NCI-H524 treated with DMSO at 0.1 percent for 48 hours (cell line): ENCODE measurements around the gene SCAMP5.

Experiments
- DNase-seq: peaks from one replicate; lab custom pipeline; 2025; lab: John Stamatoyannopoulos, UW

Gene SCAMP5

DNA sequence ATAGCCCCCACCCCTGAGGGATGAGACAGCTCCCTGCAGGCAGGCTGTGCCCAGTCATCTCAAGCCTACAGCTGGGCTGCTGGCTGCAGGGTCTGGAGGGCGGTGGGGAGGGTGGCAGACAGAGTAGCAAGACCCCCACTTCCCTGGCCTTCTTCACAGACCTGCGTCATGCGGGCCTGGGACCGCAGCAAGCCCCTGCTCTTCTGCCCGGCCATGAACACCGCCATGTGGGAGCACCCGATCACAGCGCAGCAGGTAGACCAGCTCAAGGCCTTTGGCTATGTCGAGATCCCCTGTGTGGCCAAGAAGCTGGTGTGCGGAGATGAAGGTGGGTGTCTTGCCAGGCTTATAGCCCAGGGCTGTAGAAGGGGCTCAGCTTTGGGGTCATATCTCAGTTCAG, 53.0 kb downstream of the SCAMP5 start:
- DNase-seq: no peak

- no peak for DNase-seq
These were observed 54.0 kb downstream of the SCAMP5 start for GRCh38 chr15:75049392-75049791.

GRCh38 chr15:75050283-75050682, 54.9 kb downstream of the SCAMP5 start:
- DNase-seq: no peak

DNA sequence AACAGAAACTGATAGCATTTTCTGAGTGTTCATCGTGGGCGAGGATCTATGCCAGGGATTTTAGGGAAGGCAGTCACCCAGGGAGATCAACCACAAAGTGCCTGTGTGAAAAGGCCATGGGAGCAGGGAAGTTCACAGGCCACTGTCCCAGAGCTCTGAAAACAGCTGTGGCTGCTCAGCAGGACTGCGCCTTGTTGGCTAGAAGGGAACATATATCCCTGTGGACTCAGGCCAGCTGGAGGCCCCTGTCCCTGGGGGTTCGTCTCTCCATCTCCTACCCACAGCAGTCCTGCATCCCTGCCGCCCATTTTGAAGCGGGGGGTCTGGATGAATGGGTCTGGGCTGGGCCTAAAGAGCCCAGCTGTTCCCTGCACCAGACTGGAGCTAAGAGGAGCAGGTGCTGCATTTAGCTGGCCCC, 55.8 kb downstream of the SCAMP5 start:
- DNase-seq: peak; percentile 66

DNA sequence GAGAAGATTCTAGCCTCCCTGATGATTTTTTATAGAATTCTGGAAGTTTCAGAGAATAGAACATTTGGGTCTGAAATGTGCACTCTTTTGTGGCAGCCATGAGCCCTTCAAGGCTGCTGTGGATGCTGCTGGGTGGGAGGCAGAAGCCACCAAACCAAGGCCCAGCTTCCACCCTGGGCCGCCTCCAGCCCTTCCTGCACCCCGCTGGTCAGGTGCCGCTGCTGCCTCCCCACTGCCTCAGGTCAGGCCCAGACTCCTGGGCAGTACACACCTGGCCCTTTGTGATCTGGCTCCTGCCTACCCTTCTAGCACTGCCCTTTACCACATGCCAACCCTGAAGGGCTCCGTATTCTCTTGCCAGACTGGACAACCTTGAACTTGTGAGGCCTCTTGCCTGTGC, 56.3 kb downstream of the SCAMP5 start:
- DNase-seq: no peak

DNA sequence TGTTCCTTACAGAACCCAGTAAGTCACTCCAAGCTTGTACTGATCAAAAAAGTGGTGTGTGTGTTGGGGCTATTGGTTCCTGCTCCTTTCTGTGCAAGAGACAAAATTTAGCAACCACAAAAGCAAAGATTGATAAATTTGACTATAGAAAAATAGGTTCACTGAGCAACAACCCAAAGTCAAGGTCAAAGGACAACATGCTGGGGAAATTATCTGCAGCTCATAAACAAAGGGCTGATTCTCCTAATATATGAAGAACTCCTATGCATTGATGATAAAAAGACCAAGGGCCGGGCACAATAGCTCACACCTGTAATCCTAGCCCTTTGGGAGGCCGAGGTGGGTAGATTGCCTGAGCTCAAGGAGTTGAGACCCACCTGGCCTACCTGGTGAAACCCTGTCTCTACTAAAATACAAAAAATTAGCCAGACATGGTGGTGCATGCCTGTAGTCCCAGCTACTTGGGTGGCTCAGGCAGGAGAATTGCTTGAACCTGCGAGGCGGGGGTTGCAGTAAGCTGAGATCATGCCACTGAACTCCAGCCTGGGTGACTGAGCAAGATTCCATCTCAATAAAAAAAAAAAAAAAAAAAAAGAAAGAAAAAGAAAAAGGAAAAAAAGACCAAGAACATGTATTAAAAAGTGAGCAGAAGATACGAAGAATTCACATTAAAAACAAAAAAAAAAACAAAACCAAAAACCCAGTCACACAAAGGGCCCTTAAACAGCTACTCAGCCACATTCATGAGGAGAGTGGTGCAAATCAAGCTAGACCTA, 57.8 kb downstream of the SCAMP5 start:
- DNase-seq: no peak

- DNase-seq: no peak
These were observed 58.4 kb downstream of the SCAMP5 start for GRCh38 chr15:75053748-75054125.

- no peak for DNase-seq
These were observed 59.0 kb downstream of the SCAMP5 start for GRCh38 chr15:75054172-75054897.

DNA sequence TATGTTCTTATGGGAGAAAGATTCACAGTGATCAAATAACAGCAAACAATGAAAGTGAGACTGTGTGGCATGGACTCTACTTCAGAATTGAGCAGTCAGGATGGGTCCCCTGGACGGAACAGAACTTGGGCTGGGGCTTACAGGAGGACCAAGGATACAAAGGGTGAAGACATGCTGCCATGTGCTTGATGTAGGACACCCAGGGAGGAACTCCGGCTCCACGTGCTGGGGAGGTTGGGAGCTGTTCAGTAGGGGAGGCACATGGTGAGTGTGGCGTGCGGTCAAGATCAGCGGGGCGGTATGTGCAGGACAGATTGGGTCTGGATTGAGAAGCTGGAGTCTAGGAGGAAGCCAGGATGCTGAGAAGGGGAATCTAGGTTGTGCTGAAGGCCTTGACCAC, 60.7 kb downstream of the SCAMP5 start:
- DNase-seq: no peak

DNA sequence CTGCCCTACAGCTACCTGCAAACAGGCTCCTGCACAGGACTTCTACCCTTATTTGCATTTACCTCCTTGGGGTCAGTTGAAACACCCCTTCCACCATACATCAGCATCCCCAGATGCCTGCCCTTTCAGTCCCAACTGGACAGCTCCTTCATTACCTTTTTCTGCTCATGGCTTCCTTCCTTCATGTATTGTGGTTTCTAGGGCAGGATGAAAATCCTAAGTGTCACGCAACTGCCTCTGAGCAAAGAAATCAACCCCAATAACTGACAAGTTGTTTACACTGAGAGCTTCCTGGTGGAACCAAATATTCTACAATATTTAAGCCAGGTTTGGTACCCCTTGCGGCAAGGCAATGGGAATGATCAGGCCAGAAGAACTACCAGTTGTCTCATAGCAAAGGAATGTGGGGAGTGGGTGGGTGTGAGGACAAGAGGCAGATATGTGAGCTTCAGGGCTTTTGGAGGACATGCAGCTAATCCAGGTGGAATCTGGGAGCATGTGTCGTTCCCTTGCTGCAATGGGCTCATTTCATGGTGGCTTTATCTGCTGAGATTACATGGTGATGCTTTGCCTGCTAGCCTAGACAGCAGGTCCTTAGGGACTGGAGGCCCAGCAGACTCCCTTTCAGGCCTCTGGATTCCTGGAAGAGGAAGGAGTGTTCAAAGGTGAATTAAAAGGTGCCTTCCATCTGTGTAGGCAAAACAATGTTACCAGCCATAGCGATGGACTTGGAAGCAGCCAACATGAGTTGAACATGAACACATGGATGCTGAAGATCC, 63.0 kb downstream of the SCAMP5 start:
- no peak for DNase-seq

DNA sequence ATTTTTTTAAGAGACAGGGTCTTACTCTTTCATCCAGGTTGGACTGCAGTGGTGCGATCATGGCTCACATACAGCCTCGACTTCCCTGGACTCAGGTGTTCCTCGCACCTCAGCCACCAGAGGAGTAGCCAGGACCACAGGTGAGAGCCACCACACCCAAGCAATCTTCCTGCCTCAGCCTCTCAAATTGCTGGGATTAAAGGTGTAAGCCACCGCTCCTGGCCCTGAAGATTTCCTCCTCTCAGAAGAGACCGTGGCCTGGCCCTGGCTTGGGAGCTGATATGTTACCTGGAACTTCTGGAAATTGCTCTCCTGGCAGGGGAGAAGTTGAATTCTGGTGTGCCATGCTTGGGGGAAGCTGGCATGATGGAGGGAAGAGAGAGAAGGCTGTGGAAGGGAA, 64.2 kb downstream of the SCAMP5 start:
- no peak for DNase-seq

DNA sequence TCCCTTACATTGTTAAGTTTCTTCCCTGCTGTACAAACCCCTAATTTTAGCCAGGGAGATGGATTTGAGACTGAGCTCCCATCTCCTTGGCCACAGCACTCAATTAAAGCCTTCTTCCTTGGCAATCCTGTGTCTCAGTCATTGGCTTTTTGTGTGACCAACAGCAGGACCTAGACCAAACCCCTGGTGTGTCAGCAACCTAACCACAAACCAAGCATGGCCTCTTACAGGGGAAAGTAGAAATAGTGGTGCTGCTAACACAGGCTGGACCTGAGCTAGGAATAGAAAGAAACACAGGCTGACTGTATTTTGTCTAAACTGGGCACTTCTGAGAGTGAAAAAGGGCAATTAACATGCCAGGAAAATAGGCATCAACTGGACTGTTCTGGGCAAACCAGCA, 65.9 kb downstream of the SCAMP5 start:
- DNase-seq: no peak

GRCh38 chr15:75062706-75063105, 67.3 kb downstream of the SCAMP5 start:
- no peak for DNase-seq

GRCh38 chr15:75063338-75063737, 68.0 kb downstream of the SCAMP5 start:
- DNase-seq: no peak

DNA sequence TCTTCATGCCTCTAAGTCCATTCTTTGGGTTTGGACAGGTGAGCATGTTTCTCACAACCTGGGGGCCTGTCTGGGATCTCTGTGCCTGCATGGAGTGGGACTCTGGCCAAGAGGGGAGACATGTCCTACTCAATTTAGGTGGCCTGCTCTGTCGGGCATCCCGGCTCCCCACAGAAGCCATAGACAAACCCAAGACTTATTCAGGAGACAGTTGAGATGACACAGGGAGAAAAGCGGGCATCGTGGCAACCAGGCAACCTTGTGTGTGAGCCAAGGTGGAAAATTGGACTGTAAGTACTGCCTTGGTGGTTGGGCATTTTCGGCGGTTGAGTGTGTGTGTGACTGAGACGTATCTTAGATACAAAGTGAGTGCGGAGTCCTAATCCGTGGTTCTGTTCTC, 68.5 kb downstream of the SCAMP5 start:
- no peak for DNase-seq

- no peak for DNase-seq
These were observed 69.5 kb downstream of the SCAMP5 start for GRCh38 chr15:75064846-75065245.

GRCh38 chr15:75065467-75065850, 70.1 kb downstream of the SCAMP5 start:
- DNase-seq: no peak

DNA sequence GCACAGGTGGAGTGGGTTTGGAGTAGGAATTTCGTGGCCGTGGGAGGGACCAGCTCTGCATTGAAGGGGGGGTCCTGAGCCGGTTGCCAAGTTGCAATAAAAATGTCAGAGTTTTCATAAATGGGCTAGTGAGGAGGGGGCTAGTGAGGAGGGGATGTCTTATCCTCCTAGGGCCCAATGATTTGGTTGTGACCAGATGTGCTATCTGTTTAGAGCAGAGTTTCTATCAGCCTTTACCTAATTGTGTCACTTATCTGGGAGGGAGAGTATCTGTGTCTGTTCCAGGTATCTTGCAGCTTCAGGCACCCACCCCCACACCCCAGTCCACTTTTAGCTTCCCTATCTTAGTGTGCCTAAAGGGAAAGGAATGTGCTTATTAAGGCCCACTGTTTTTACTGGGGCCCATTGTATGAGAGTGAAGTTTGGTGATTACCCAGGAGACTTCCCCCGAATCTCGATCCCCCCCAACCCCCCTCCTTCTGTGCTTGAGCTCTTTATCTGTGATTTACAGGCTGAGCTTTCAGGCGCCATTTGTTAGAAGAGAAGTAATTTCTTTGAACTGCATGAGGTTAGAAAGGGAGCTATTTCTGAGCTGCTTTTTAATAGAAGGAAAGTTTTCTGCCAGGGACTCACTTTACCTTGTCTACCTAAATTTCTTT, 70.6 kb downstream of the SCAMP5 start:
- no peak for DNase-seq

DNA sequence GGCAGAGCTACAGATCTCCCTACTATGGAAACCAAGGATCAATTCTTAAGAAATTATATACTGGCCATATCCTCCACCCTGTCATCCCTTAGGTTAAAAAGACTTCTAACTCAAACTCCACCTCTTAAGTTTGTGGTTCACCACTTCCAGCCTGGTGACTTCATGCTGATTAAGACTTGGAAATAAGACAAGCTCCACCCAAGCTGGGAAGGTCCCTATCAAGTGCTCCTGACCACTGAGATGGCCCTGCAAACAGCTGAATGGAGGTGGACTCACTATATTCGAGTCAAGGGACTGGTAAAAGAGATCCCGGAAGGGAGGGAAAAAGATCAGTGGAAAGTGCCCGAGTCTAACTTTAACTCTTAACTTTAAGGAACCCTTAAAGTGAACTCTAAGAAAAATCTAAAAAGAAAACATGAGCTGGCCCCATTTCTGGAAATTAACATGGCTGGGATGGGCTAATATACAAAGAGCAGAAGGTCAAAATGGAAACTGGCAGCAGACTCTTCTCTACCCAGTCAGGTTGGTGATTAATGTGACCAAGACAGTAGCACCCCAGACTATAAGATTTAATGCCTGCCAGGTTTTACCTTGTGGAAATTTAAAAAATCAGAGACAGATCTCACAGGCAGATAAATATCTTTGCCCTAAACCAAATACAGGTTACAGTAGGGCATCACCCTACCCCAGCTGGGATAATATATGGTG, 71.9 kb downstream of the SCAMP5 start:
- DNase-seq: no peak

DNA sequence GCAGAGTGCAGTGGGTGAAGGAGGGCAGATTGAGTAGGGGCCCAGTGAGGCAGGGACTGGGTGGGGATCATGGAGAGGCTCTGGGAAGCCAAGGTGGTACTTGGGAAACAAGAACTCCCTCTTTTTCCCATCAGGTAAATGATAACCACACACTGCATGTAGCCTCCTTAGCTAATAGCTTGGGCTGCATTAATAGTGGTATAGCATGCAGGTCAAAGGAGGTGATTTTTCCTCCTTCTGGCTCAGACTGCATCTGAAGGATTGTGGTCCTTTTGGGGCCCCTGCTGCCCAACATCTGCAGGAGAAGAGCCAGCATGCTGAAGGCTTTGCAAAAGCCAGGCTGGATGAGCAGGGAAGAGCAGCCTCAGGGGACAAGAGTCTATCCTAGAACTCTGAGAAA, 73.4 kb downstream of the SCAMP5 start:
- no peak for DNase-seq

DNA sequence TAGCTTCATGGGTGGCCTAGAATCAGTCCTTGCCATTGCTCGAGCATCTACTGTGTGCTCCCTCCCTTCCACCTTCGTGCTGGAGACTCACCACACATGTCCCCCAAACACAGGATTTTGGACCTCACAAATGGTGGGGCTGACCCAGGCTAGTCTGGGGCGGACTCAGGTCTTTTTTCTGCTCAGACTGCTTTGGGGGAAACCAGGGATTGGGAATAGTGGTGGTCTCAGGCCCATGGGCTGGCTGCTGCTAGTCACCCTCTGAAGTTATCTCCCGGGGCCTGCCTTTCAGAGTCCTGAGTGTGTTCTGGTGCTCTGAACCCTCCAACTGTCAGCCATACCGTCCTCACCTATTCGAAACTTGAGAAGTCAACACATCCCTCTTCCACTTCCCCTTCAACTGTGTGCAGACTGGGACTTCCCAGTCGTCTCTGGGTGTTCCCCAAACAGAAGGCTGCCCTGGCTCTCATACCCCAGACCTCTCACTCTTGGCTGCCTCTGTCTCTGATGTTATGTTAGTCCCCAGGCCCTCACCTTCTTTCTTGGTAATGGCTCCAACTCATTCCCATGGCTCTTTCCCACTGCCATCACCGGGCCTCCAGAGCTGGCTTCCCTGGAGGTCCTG, 74.0 kb downstream of the SCAMP5 start:
- no peak for DNase-seq
